ENCODE results near the gene COA8. TPM values are rescaled to one million over a fixed set of nuclear protein-coding genes. Genes with fewer than 3 reads are reported as not detected.
A peak's percentile ranks its signal among the peaks of the same experiment; 100 is the strongest.

Gene COA8
- total and polyA plus RNA-seq, 2 of the 8 experiments (the other 6 are each of a cell fraction or from before 2014, with no cell fraction given), result 7.1 to 35.5 TPM

DNA sequence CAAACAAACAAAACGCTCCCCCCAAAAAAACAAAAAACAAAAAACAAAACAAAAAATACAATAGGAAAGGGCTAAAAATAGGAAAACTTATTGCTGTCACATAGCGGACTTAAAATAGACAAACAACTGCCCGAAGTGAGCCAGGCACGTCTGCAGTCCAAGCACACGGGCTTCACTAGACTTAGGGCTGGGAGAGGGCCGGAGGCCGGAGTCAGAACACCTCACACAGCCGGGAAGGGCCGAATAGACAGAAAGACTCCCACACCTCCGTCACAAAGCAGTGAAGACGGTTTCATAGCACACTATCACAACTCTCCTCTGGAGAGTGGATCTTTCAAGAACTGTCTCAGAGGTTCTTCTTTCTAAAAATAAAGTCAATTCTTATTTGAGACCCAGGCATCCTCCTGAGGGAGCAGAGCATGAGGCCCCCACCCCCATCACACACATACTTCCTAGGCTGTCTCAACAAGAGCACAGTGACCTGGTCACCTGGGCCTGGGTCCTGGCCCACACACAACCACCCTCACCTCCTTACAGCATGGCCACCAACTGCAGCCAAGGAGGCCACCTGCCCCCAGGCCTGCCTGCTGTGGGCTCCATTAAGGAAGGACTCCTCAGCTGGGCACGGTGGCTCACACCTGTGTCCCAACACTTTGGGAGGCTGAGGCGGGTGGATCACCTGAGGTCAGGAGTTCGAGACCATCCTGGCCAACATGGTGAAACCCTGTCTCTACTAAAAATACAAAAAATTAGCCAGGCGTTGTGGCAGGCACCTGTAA lies 7.0 kb upstream of the COA8 start:
- no peaks in the 10 kb centered on the region for H3K4me1 ChIP-seq (replicated peaks in 1 of 4; ENCODE audit: control insufficient read depth in 3 of 4, insufficient read depth in 4 of 4, low read length in 3 of 4)
- ChIA-PET POLR2A (ENCODE audit: partially characterized antibody) (interaction anchor here (2.0 to 29.8 kb wide), 4 partner anchors 13 to 37 kb away, joined by 7 to 844 read pairs (median 18); partner anchors contain the start of genes CKB and TRMT61A), CTCF (ENCODE audit: partially characterized antibody) (interaction anchor here (6.2 to 28.8 kb wide), 3 partner anchors 11 to 46 kb away, joined by 34 to 921 read pairs (median 230); partner anchors contain the start of genes CKB and TRMT61A)
- H4K5ac ChIP-seq (ENCODE audit: insufficient read length, low read depth, low read length), result no peak overlapping the region
- TF ChIP-seq EGR1 (IDR thresholded peaks at IDR 0.05; ENCODE audit: borderline replicate concordance, low read depth, low read length) (no peak), CEBPB (IDR thresholded peaks at IDR 0.05; ENCODE audit: low read depth, low read length) (no peak), KDM1A (IDR thresholded peaks at IDR 0.05; ENCODE audit: borderline replicate concordance, low read length) (no peak)
- H2BK15ac ChIP-seq (ENCODE audit: low read length), result no peak overlapping the region
- no peak overlapping the region for H2BK20ac ChIP-seq (ENCODE audit: low read length)
- no peak overlapping the region for H3K18ac ChIP-seq (ENCODE audit: extremely low read depth, low read length)
- peak overlapping the region; percentile 71; the same call in 1 of the 2 replicates for H4K8ac ChIP-seq (ENCODE audit: extremely low read depth, insufficient read depth, low read length)
- no peak overlapping the region for H2AK5ac ChIP-seq (ENCODE audit: low read depth, low read length)
- no peak overlapping the region for H3K27ac ChIP-seq (ENCODE audit: low read depth, low read length)
- H3K79me1 ChIP-seq (ENCODE audit: low read depth, low read length), result peaks cover 6% of the 10 kb centered on the region; the same call in 1 of the 2 replicates
- no peak overlapping the region for H3K23ac ChIP-seq (ENCODE audit: insufficient read length)
- no peak overlapping the region for H3K56ac ChIP-seq (replicated peaks; ENCODE audit: insufficient read length, low read depth, low read length)
- H3K36me3 ChIP-seq (ENCODE audit: control insufficient read depth in 2 of 4, insufficient read depth in 4 of 4, low read length in 3 of 4), result peaks cover 0 to 21% (median 12%) of the 10 kb centered on the region in 4 experiments; a peak in 7 of 8 replicates
- H3K9ac ChIP-seq (replicated peaks in 1 of 4; ENCODE audit: extremely low read depth in 1 of 4, low read depth in 3 of 4, low read length in 3 of 4), result no peak overlapping the region
- no peak overlapping the region for H3K4me2 ChIP-seq (ENCODE audit: insufficient read depth in 1 of 2, low read depth in 2 of 2, low read length in 2 of 2)
- FAIRE-seq (no peak), DNase-seq (ENCODE audit: low read depth in 1 of 2, low spot score in 2 of 2) (no peak)
- no peaks in the 10 kb centered on the region for H3K9me3 ChIP-seq (ENCODE audit: insufficient read depth in 2 of 2, low read depth in 1 of 2, low read length in 1 of 2)
- H3K4ac ChIP-seq (replicated peaks; ENCODE audit: insufficient read length, low read depth, low read length), result no peak overlapping the region
- no peaks in the 10 kb centered on the region for H3K27me3 ChIP-seq (replicated peaks in 1 of 4; ENCODE audit: control insufficient read depth in 3 of 4, extremely low read depth in 1 of 4, insufficient read depth in 3 of 4, low read length in 3 of 4)
- H2BK12ac ChIP-seq (ENCODE audit: low read depth, low read length), result no peak overlapping the region
- no peak overlapping the region for H2BK120ac ChIP-seq (replicated peaks; ENCODE audit: low read depth, low read length)
- H2AFZ ChIP-seq (ENCODE audit: low read length), result no peak overlapping the region
- no peak overlapping the region for H2BK5ac ChIP-seq (ENCODE audit: low read depth, low read length)
- H3K4me3 ChIP-seq (ENCODE audit: extremely low read depth in 1 of 4, insufficient read depth in 2 of 4, low read depth in 3 of 4, low read length in 4 of 4), result no peak overlapping the region
- 92% methylated on average over 15 of the region's 15 CpGs; no CpG with 5 or more reads in 1 of the 2 experiments for whole genome bisulfite sequencing, 2 experiments (ENCODE audit: extremely low coverage in 1 of 2, insufficient coverage in 1 of 2, insufficient read length in 1 of 2, insufficient replicate concordance in 2 of 2, low coverage in 1 of 2, low lambda C conversion rate in 2 of 2, missing lambda C conversion rate in 1 of 2)
- H3K79me2 ChIP-seq (ENCODE audit: control insufficient read depth in 1 of 2, insufficient read depth in 2 of 2, low read length in 2 of 2), result peaks cover 8 to 37% of the 10 kb centered on the region in 2 experiments
- H4K20me1 ChIP-seq (replicated peaks in 1 of 2; ENCODE audit: control insufficient read depth in 1 of 2, insufficient read depth in 2 of 2, low read length in 2 of 2), result peaks cover 7 to 8% of the 10 kb centered on the region in 2 experiments
- H3K14ac ChIP-seq (ENCODE audit: insufficient read length), result no peak overlapping the region
- H4K91ac ChIP-seq (replicated peaks; ENCODE audit: insufficient read length, low read length), result no peak overlapping the region
- H3K23me2 ChIP-seq (ENCODE audit: low read depth, low read length), result no peaks in the 10 kb centered on the region

All from H1 (cell line).